A549 (cell line): ENCODE results near the gene PRAC2.

Source experiments
- CHD2 ChIP-seq: fragments of 150-350 bp; IDR thresholded peaks from 2 replicates; pipeline ENCODE4 v1.6.1; 2014; ENCODE audit warnings: low read length; ENCODE audit not compliant: partially characterized antibody
- CTCF ChIP-seq: fragments of >200 bp; sonication (Bioruptor Twin); formaldehyde crosslinking; IDR thresholded peaks from 3 replicates; pipeline ENCODE4 v1.5.1; 2016
- POLR2A ChIP-seq: IDR thresholded peaks from 2 replicates; pipeline ENCODE4 v1.6.1; 2012; ENCODE audit warnings: mild to moderate bottlenecking, low read length
- REST ChIP-seq: fragments of 200-600 bp; sonication (generic); IDR thresholded peaks from 2 replicates; pipeline ENCODE4 v1.6.1; 2016; ENCODE audit warnings: antibody characterized with exemption, mild to moderate bottlenecking, moderate library complexity
- RFX5 ChIP-seq: fragments of 450-650 bp; IDR thresholded peaks from 2 replicates; pipeline ENCODE4 v1.7.1; 2014; ENCODE audit warnings: antibody characterized with exemption, mild to moderate bottlenecking, moderate library complexity

DNA sequence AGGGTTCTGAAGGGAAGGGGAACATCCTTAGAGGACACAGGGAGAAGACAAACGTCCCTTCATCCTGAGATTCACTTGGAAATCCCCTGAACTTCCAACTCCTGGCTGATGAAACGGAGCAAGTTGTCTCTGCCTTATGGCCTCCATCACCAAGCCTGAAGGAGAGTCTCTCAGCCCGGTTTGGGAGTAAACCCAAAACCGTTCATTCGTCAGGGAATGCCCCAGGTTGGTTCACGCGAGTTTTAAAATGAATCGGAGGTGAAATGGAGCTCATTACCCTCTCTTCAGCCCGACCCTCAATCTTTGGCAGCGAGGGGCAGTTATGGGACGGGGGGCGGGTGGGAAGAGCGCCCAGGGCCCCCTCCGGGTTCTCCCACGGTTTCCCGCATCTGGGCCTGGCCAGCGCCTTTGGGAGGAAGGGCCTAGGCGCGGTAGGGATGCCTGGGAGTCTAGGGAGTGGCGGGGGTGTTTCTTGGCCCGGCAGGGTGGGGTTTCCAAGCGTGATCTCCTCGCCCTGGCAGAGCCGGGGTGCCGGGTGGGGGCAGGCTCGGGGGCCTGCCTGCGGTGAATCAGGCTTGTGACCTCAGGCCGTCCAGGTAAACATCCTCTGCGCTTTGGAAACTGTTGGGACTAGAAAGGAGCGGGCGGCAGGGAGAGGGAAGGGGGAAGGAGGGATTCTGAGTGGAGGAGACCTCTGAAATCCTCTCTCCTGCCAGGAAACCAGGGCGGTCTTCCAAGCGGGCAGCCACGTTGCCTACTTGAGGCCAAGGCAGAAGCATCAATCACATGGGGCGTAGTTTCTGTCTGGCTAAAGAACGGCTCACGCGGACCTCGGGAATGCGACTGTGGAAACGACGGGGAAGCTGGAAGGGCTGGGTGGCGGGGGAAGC, 29.7 kb downstream of the PRAC2 start:
- no peak for TF ChIP-seq REST
- TF ChIP-seq CTCF: no peak
- no peak for TF ChIP-seq RFX5
- no peak for TF ChIP-seq CHD2
- no peak for TF ChIP-seq POLR2A
